GM12878 (cell line): ENCODE results near the gene CD40LG.

Experiments
- CBX3 ChIP-seq: fragments of 200-600 bp; sonication (generic); IDR thresholded peaks from 2 replicates; pipeline ENCODE4 v1.6.1; 2016; ENCODE audit warnings: low read depth, borderline replicate concordance
- CHD4 ChIP-seq: fragments of 200-600 bp; sonication (generic); IDR thresholded peaks from 2 replicates; pipeline ENCODE4 v1.6.1; 2016; ENCODE audit warnings: mild to moderate bottlenecking
- CTCF ChIP-seq, 3 experiments: IDR thresholded peaks in 2 of 3; conservative IDR thresholded peaks in 1 of 3; 2 replicates each; pipeline ENCODE4 v1.5.1; 2011; ENCODE audit warnings: low read depth in 3 of 3, low read length in 3 of 3, mild to moderate bottlenecking in 3 of 3, control low read depth in 2 of 3, moderate library complexity in 2 of 3, inconsistent platforms in 1 of 3, mixed read lengths in 1 of 3; ENCODE audit not compliant: control insufficient read depth in 2 of 3, insufficient read depth in 1 of 3; ENCODE audit errors: extremely low read depth in 1 of 3
- EP300 ChIP-seq, 2 experiments: fragments of 150-350 bp in 1 of 2; IDR thresholded peaks; 2 replicates each; pipeline ENCODE4 v1.6.1; 2011 to 2012; ENCODE audit warnings: low read depth in 2 of 2, low read length in 2 of 2, borderline replicate concordance in 1 of 2, improper control_type of control experiment in 1 of 2, inconsistent platforms in 1 of 2; ENCODE audit not compliant: control insufficient read depth in 1 of 2
- ESRRA ChIP-seq: IDR thresholded peaks from 2 replicates; pipeline ENCODE4 v1.6.1; 2012; ENCODE audit warnings: mild to moderate bottlenecking, low read length, improper control_type of control experiment
- MAX ChIP-seq: IDR thresholded peaks from 2 replicates; pipeline ENCODE4 v1.6.1; 2012; ENCODE audit warnings: low read depth, low read length, improper control_type of control experiment
- MYC ChIP-seq: IDR thresholded peaks from 2 replicates; pipeline ENCODE4 v1.6.1; 2011; ENCODE audit warnings: mild to moderate bottlenecking, low read length, moderate library complexity, inconsistent platforms; ENCODE audit not compliant: insufficient read depth, insufficient replicate concordance, insufficient read length, severe bottlenecking
- NFYB ChIP-seq: IDR thresholded peaks from 2 replicates; pipeline ENCODE4 v1.6.1; 2011; ENCODE audit warnings: low read depth, mild to moderate bottlenecking, low read length, improper control_type of control experiment, moderate library complexity; ENCODE audit not compliant: insufficient read depth
- PBX3 ChIP-seq: IDR thresholded peaks from 2 replicates; pipeline ENCODE4 v1.6.1; 2011; ENCODE audit warnings: mild to moderate bottlenecking, low read depth, low read length, moderate library complexity; ENCODE audit not compliant: insufficient replicate concordance
- PML ChIP-seq: IDR thresholded peaks from 2 replicates; pipeline ENCODE4 v1.6.1; 2012; ENCODE audit warnings: low read length, inconsistent platforms
- POLR2A ChIP-seq: IDR thresholded peaks from 2 replicates; pipeline ENCODE4 v1.6.1; 2011; ENCODE audit warnings: low read depth, mild to moderate bottlenecking, low read length
- POLR2AphosphoS5 ChIP-seq: IDR thresholded peaks from 2 replicates; pipeline ENCODE4 v1.6.1; 2011; ENCODE audit warnings: mild to moderate bottlenecking, low read length, inconsistent platforms
- SMAD1 ChIP-seq: fragments of 450-650 bp; IDR thresholded peaks from 2 replicates; pipeline ENCODE4 v1.6.1; 2018; ENCODE audit warnings: mild to moderate bottlenecking, low read depth; ENCODE audit not compliant: partially characterized antibody
- ZNF274 ChIP-seq: IDR thresholded peaks from one replicate; pipeline ENCODE4 v1.8.0; 2011; ENCODE audit not compliant: insufficient read length, insufficient read depth

- TF ChIP-seq SMAD1 (no peak), ESRRA (no peak), POLR2AphosphoS5 (no peak), CBX3 (no peak), CHD4 (no peak), CTCF (IDR thresholded peaks at IDR 0.05 in 2 of 3, conservative IDR thresholded peaks at IDR 0.05 in 1 of 3; ENCODE audit: control insufficient read depth in 2 of 3, extremely low read depth in 1 of 3, insufficient read depth in 1 of 3, low read depth in 3 of 3, low read length in 3 of 3) (no peak), MAX (no peak), PML (no peak), PBX3 (no peak), POLR2A (no peak), ZNF274 (no peak), NFYB (no peak), EP300 (IDR thresholded peaks at IDR 0.05; ENCODE audit: borderline replicate concordance in 1 of 2, control insufficient read depth in 1 of 2, low read depth in 2 of 2, low read length in 2 of 2) (no peak), MYC (no peak)
These were observed 49.3 kb upstream of the CD40LG start for GRCh38 chrX:136598631-136599030.
